Measurements from ENCODE around the gene TMEM147.

The TMEM147 gene

GRCh38 chr19:35519291-35519690 is 26.1 kb upstream of the TMEM147 start:
- no peak for DNase-seq (ENCODE audit: low read depth in 2 of 2)

DNA sequence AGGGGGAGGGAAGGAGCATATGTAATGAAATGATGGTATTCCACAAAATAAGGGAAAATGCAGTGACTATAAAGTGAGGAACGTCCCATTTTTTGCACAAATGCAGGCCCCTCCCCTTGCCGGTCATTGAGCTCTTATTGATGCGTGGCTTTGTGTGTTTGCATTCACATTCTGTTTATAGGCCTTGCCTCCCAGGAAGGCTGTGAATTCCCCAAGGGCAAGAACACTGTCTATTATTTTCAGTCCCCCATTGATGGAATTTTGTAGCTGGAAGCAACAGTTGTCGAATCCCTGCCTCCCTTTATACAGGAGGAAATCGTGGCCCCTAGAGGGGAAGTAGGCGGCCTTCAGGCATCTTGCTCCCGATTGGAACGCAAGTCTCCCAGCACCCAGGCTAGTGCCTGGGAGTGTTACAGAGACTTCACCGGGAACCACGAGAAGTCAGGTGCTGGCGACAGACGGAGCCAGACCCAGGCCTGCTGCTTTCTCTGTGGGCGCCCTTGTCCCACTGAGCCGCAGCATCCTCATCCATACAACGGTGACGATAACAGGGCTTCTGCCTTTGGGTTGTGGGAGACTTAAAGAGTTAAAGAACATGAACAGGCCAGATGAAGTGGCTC is 24.2 kb upstream of the TMEM147 start:
- no peak for DNase-seq (ENCODE audit: low read depth in 2 of 2)

DNA sequence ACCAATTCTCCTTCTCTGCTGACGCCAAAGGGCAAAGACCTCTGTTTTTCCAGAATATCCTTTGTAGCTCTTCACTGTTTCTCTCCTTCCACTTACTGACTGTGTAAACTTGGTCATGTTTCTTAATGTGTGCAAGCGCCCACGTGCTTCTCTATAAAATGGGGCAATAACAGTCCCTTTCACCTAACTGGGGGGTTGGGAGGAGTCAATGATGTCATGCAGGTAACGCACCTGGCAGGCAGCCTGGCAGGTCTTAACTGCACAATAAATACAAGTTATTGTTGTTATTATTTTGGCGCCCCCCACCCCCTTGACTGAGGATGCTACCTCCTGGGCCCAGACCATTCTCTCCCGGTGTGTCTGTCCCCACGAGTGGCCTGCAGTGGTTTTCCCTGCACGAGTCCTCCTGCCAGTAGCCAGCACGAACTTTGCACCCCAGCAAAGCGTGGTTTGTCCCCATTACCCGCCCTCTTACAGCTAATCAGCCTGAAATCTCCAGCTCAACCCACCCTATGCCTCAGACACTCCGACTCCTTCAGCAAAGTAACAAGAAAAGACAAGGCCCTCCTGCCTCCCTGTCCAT is 22.6 kb upstream of the TMEM147 start:
- no peak for DNase-seq (ENCODE audit: low read depth in 2 of 2)

DNA sequence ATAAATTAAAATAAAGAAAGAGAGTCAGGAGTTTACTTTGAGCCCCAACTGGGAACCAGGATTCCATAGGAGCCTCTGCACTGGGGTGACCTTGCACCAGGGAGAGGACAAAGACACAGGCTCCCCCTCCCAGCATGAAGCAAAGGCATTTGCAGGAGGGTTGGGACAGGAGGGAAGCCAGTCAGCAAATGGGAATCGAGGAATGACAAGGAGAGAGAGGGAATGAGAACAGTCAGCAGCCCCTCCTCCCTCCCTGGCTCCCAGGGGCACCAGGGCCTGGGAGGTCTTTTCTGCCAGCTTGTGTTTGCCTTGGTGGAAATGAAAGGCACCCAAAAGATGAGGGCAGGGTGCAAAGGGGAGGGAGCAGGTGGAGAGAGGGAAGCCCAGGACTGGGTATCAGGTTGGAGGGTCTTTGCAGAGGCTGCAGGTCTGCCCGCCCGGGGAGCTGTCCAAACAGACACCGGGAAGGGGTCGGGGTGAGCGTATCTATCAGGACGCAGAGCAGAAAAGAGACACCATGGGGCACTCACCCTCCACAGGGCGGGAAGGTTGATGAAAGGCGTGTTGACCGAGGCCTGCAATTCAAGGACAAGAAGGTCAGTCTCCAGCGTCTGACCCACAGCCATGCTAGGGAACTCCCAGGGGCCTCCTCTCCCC is 21.1 kb upstream of the TMEM147 start:
- DNase-seq (ENCODE audit: low read depth in 2 of 2): no peak

DNA sequence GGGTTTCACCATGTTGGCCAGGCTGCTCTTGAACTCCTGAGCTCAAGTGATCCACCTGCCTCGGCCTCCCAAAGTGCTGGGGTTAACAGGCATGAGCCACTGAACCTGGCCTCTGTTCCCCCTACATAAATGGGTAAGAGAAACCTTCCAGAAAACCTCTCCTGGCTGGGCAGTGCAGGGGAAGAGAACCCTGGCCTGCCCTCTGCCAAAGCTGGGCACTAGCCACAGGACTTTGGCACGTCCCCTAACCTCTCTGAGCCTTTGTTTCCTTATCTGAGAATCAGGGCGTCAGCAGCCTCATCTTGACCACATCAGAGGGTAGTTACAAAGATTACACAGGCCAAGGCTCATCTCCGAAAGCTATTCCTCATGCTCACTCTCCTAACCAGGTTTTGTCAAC is 19.6 kb upstream of the TMEM147 start:
- no peak for DNase-seq (ENCODE audit: low read depth in 2 of 2)

- DNase-seq (ENCODE audit: low read depth in 2 of 2): no peak
These were observed 17.0 kb upstream of the TMEM147 start, which contains the start of gene SBSN for GRCh38 chr19:35528218-35529038. TSS of gene SBSN (minus strand) at chr19:35528311. CDS start at chr19:35528281, 30 bp downstream.

- DNase-seq (ENCODE audit: low read depth in 2 of 2): no peak
These were observed 15.9 kb upstream of the TMEM147 start for GRCh38 chr19:35529241-35530218.

- DNase-seq (ENCODE audit: low read depth in 2 of 2): no peak
These were observed 14.1 kb upstream of the TMEM147 start for GRCh38 chr19:35531291-35531690.

GRCh38 chr19:35533201-35533821 is 12.1 kb upstream of the TMEM147 start, which contains the start of gene GAPDHS:
TSS of gene GAPDHS (plus strand) at chr19:35533456. CDS start at chr19:35533528, 72 bp downstream.
- no peak for DNase-seq (ENCODE audit: low read depth in 2 of 2)

GRCh38 chr19:35533822-35534392 is 11.5 kb upstream of the TMEM147 start:
- peak in 1 of 2 donors; percentile 9 for DNase-seq (ENCODE audit: low read depth in 2 of 2)

DNA sequence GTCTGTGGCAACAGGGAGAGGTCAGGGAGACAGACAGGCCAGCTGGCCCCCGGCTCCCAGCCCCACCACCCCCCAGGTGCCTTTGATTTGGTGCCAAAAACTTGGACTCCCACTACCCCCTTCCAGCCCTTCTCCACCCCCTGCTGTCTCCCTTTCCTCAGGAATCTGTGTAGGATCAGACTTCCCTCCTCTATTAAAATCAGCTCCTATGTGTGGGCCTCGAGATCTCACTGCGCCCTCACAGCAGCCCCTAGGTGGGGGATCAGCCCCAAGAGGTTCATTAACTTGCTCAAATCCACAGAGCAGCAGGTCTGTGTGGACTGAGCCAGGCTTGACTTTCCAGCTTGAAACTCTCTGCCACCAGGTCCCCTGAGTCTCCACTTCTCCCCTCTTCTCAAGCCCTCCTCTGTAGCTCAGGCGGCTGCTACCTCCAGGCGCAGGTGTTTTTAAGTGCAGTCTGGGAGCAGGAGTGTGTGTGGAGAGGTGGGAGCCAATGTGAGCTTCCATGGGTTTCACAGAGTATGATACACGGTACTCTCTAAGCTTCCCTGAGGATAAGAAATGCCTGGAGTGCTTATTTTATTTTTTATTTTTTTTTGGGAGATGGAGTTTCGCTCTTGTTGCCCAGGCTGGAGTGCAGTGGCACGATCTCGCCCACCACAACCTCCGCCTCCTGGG is 10.5 kb upstream of the TMEM147 start:
- DNase-seq (ENCODE audit: low read depth in 2 of 2): no peak

DNA sequence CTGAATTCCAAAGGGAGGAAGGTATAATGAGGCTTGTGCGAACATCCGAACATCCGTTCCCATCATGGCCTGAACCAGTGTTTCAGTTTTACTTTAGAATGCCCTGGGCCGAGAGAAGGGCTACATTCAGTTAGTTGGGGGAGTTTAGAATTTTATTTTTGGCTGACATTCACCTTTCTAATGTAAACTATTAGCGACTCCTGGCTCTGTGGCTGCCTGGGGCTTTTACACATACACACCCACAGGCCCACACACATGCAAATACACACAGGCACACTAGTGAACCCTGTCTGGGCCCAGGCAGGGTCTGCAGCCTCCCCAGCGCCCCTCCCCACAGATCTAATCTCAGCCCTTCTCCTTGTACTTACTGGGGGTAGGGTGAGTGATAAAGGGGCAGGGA is 6.1 kb upstream of the TMEM147 start:
- DNase-seq (ENCODE audit: low read depth in 2 of 2): no peak

GRCh38 chr19:35539850-35540249 is 5.6 kb upstream of the TMEM147 start:
- DNase-seq (ENCODE audit: low read depth in 2 of 2): no peak

- DNase-seq (ENCODE audit: low read depth in 2 of 2): no peak
These were observed 5.0 kb upstream of the TMEM147 start for GRCh38 chr19:35540356-35540927.

- DNase-seq (ENCODE audit: low read depth in 2 of 2): no peak
These were observed 3.2 kb upstream of the TMEM147 start for GRCh38 chr19:35542209-35542608.

DNA sequence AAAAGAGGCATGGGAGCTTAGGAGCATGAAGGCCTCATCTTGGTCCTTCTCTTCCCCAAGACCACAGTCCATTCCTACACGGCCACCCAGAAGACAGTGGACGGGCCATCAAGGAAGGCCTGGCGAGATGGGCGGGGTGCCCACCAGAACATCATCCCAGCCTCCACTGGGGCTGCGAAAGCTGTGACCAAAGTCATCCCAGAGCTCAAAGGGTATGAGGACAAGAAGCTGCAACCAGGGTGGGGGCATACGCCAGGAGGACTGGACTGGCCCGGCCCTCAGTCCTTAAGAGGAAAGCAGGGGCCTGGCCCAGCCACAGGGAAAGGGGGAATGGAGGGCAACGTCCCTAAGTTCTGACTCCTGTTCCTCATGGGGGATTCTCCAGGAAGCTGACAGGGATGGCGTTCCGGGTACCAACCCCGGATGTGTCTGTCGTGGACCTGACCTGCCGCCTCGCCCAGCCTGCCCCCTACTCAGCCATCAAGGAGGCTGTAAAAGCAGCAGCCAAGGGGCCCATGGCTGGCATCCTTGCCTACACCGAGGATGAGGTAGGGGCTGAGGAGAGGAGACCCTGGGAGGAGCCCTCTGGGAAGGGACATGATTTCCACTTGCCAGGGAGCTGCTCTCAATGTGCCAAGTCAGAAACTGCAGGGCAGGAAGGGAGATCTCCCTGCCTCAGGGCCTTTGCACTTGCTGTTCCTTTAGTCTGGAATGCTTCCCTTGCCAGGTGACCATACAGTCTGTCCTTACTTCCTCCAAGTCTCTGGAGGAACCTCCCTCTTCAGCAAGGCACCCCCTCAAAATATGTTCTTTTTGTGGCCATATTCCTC is 1.9 kb upstream of the TMEM147 start:
- no peak for DNase-seq (ENCODE audit: low read depth in 2 of 2)

DNA sequence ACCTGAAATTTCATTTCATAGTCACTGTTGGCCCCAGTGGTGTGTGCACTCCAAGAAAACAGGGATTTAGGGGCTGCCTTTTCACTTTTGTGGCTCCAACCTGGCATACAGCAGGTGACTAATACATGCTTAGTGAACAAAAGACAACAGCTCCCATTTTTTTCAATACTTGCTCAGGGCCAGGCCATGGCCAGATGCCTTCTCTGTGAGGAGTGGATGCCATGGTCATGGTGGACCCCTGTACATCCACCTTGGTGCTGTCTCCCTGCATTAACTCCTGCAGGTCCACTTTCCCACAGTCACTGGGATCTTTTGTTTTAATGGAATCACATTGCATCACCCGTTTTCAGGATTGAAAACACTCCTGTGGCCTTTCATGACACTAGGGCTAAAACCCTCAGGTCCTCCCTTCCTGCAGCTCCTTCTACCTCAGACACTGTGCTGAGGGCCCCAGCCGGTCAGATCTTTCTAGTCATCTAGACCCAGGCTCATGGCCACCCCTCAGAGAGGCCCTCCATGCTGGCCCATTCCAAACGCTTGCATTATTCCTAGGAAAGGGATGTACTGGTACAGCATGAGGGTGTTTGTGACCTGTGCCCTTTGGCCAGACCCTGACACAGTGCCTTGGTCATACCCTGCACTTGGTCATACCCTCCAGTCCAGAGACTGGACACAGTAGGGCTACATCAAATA is 1.2 kb upstream of the TMEM147 start:
- no peak for DNase-seq (ENCODE audit: low read depth in 2 of 2)

All from stimulated activated CD8-positive, alpha-beta memory T cell treated with anti-CD3 and anti-CD28 coated beads, Interleukin-7, amount 100 ng/mL, for 1 hour (primary cell).